Measurements from ENCODE around the gene ITGAV.

ITGAV gene

GRCh38 chr2:186629250-186629996 is 39.6 kb downstream of the ITGAV start:
- no peaks in the 10 kb centered on the region for H3K27me3 ChIP-seq (replicated peaks; ENCODE audit: control insufficient read depth, insufficient read depth, low read length)
- DNase-seq (ENCODE audit: extremely low read depth, insufficient read length), result no peak
- H3K36me3 ChIP-seq (ENCODE audit: control insufficient read depth, insufficient read depth, low read length), result no peaks in the 10 kb centered on the region
- no peak overlapping the region for H3K4me3 ChIP-seq (replicated peaks; ENCODE audit: low read depth, low read length)
- no peak for TF ChIP-seq CTCF (IDR thresholded peaks at IDR 0.05; ENCODE audit: insufficient read depth, low read length, poor library complexity, severe bottlenecking)

- no peak for TF ChIP-seq CTCF (IDR thresholded peaks at IDR 0.05; ENCODE audit: insufficient read depth, low read length, poor library complexity, severe bottlenecking)
- no peaks in the 10 kb centered on the region; the same call in 1 of the 2 replicates for H3K36me3 ChIP-seq (ENCODE audit: control insufficient read depth, insufficient read depth, low read length)
- no peak overlapping the region for H3K4me3 ChIP-seq (replicated peaks; ENCODE audit: low read depth, low read length)
- no peak for DNase-seq (ENCODE audit: extremely low read depth, insufficient read length)
- no peaks in the 10 kb centered on the region for H3K27me3 ChIP-seq (replicated peaks; ENCODE audit: control insufficient read depth, insufficient read depth, low read length)
Observed at GRCh38 chr2:186632417-186632816, 42.6 kb downstream of the ITGAV start.

GRCh38 chr2:186634701-186635100 is 44.8 kb downstream of the ITGAV start:
- DNase-seq (ENCODE audit: extremely low read depth, insufficient read length), result no peak
- no peaks in the 10 kb centered on the region for H3K27me3 ChIP-seq (replicated peaks; ENCODE audit: control insufficient read depth, insufficient read depth, low read length)
- TF ChIP-seq CTCF (IDR thresholded peaks at IDR 0.05; ENCODE audit: insufficient read depth, low read length, poor library complexity, severe bottlenecking), result no peak
- no peak overlapping the region for H3K4me3 ChIP-seq (replicated peaks; ENCODE audit: low read depth, low read length)
- no peaks in the 10 kb centered on the region; the same call in 1 of the 2 replicates for H3K36me3 ChIP-seq (ENCODE audit: control insufficient read depth, insufficient read depth, low read length)

GRCh38 chr2:186636800-186637496 is 47.1 kb downstream of the ITGAV start:
- Histone ChIP-seq H3K27me3 (replicated peaks; ENCODE audit: control insufficient read depth, insufficient read depth, low read length) (no peaks in the 10 kb centered on the region), H3K4me3 (replicated peaks; ENCODE audit: low read depth, low read length) (no peak overlapping the region), H3K36me3 (ENCODE audit: control insufficient read depth, insufficient read depth, low read length) (no peaks in the 10 kb centered on the region; the same call in 1 of the 2 replicates)
- no peak for TF ChIP-seq CTCF (IDR thresholded peaks at IDR 0.05; ENCODE audit: insufficient read depth, low read length, poor library complexity, severe bottlenecking)
- no peak for DNase-seq (ENCODE audit: extremely low read depth, insufficient read length)

- Histone ChIP-seq H3K36me3 (ENCODE audit: control insufficient read depth, insufficient read depth, low read length) (no peaks in the 10 kb centered on the region; the same call in 1 of the 2 replicates), H3K4me3 (replicated peaks; ENCODE audit: low read depth, low read length) (no peak overlapping the region), H3K27me3 (replicated peaks; ENCODE audit: control insufficient read depth, insufficient read depth, low read length) (no peaks in the 10 kb centered on the region)
- DNase-seq (ENCODE audit: extremely low read depth, insufficient read length), result no peak
- TF ChIP-seq CTCF (IDR thresholded peaks at IDR 0.05; ENCODE audit: insufficient read depth, low read length, poor library complexity, severe bottlenecking), result no peak
Observed at GRCh38 chr2:186637497-186637800, 47.6 kb downstream of the ITGAV start.

Data from GM06990 (cell line).